ENCODE measurements around the gene GRWD1.

DNA sequence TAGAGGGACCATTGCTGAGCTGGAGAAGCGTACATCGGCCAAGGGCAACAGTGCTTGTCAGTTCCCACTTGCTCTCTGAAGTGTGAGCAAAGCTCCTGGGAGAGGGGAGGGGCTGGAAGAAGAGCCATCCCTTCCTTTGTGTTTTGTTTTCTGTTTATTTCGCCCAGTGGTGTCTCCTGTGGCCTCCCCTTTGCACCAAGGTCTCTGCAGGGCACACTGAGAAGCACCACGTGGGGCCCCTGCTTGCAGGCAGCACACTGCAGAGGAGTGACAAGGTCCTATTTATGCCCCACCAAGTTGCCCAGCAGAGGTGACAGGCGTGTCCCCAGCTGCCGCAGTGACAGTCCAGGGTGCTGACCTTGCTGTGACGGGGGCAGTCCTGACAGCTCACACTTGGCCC, 28.4 kb upstream of the GRWD1 start:
- TF ChIP-seq, protein P1, sequence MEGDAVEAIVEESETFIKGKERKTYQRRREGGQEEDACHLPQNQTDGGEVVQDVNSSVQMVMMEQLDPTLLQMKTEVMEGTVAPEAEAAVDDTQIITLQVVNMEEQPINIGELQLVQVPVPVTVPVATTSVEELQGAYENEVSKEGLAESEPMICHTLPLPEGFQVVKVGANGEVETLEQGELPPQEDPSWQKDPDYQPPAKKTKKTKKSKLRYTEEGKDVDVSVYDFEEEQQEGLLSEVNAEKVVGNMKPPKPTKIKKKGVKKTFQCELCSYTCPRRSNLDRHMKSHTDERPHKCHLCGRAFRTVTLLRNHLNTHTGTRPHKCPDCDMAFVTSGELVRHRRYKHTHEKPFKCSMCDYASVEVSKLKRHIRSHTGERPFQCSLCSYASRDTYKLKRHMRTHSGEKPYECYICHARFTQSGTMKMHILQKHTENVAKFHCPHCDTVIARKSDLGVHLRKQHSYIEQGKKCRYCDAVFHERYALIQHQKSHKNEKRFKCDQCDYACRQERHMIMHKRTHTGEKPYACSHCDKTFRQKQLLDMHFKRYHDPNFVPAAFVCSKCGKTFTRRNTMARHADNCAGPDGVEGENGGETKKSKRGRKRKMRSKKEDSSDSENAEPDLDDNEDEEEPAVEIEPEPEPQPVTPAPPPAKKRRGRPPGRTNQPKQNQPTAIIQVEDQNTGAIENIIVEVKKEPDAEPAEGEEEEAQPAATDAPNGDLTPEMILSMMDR (IDR thresholded peaks at IDR 0.05) = no peak
- no peak for TF ChIP-seq POLR2A (IDR thresholded peaks at IDR 0.05)
